ENCODE measurements around the gene APBB2.
"Not testable (repeated sequence)": the region's sequence is repeated elsewhere in the genome, so short reads cannot be mapped to it uniquely, and the experiment has no call there.

The APBB2 gene

GRCh38 chr4:40842725-40843423 is 371.5 kb downstream of the APBB2 start:
- DNase-seq = no peak

- DNase-seq = no peak
These were observed 372.0 kb downstream of the APBB2 start for GRCh38 chr4:40842318-40842717.

DNA sequence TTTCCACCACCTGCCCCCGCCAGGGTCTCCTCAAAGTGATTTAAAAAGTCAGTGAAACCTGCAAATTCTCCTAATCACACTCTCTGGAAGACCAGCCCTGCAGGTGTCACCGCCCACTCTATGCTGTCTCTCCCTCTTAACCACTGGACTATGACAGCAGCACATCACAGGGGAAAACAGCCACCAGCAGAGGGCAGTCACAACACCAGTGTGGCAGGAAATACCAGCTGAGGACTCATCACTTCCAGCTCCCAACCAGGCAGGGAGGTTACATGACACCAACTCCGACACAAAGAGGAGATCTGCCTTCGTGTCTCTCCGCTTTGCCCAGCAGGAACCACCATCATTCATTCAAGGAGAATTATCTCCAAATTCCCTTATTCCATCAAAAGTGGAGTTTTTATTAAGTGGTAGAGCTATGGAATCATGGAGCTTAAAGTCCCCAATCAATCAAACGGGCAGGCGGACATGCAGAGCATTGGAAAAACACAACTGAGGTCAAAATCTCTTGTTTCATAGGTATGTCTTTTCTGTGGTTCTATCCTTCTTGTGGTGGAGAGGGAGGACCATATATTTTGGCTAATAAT is 373.3 kb downstream of the APBB2 start:
- DNase-seq = peak; percentile 89 to 93

DNA sequence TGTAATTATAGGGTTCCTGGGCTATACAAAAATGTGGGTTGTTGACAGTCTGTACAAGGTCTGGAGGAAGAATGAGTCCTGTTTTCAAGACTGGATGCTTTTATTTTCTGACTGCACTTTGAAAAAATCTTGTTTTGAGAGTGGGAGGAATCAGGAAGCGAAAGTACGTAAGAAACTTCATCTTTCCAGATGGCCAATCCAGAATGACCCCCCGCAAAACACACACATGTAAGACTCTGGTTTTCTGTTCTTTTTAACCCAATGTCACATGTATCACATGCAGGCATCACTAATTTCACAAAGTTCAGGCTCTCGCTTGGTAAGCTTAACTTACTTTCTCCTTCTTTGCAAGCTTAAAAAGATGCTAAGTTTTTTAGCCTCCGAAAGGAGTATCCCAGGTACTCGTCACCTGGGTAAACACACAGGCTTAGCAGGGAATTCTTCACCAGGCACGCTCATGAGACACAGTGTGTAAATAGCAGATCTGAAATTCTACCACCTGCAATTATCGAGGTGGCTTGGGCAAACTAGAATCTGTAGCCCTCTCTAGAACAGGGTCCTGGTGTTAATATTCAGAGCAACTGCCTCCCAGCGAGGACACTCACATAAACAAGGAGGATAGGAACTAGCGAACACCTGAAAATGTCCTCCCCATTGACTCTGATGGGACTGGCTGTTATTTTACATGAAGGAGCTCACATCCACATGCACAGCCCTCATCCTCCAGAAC is 373.9 kb downstream of the APBB2 start:
- no peak for DNase-seq

DNA sequence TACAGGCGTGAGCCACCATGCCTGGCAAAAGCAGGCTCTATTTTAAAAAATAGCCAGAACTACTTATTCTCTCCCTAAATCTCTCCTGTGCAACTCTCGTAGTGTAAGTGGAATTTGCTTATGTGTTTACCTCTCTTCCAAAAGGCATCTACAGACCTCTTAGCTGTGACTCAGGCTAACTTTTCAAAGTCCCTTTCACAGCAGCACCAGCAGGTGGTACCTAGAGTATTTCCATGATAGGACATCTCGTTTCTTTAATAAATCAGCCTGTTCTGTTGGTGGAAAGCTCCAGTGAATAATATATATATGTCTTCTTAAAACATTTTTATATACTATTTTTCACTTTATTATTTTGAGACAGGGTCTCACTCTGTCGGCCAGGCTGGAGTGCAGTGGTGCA is 375.6 kb downstream of the APBB2 start:
- no peak for DNase-seq

DNA sequence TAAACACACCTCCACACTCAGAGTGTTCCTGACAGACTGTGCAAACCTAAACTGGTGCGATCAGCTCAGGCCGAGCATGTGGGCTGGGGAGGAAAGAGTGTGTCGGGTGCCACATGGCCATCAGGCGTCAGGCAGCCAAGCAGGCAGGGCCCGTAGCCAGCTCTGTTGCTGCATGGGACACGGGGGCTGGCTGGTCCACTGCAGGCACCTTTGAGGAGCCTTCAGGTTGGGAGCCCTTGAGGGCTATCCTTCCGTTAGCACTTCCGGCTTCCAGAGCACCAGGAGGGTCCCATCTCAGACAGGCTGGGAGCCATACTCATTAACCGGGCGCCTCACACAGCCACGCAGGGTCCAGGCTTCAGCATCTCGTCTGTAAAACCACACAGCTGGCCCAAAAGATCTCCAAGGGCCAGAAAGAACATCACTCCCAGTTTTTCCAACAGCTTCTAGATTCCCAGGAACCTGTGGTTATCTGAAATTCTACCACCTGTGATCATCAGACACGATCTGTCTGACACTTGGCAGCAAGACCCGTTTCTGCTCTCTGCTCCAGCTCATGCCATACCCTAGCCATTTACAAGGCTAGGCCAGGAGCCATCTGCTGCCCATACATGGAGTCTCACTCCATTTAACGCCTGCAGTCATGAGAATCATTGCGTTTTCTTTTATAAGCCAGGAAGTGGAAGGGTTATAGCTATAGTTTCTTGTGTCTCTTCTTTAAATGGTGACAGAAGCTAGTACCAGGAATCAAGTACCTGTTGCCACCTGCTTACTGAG is 377.1 kb downstream of the APBB2 start:
- DNase-seq = no peak

GRCh38 chr4:40833212-40833611 is 381.1 kb downstream of the APBB2 start:
- DNase-seq = no peak

DNA sequence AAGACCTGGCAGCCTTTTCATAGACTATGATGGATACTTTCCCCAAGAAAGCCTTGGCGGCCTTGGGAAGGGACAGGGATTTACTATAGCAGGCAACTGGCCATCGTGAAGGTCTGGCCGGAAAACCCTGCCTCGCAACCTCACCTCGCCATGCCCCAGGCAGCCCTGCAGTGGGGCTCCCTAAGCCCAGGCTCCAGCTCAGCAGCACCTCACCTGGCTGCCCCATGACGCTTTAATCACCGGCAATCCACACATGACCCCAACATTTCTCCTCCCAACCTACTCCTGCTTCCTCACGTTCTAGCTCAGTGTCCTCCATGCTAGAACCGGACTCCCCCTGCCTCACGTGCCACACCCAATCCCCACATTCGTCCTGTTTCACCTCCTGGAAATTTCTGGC is 382.2 kb downstream of the APBB2 start:
- DNase-seq = no peak

DNA sequence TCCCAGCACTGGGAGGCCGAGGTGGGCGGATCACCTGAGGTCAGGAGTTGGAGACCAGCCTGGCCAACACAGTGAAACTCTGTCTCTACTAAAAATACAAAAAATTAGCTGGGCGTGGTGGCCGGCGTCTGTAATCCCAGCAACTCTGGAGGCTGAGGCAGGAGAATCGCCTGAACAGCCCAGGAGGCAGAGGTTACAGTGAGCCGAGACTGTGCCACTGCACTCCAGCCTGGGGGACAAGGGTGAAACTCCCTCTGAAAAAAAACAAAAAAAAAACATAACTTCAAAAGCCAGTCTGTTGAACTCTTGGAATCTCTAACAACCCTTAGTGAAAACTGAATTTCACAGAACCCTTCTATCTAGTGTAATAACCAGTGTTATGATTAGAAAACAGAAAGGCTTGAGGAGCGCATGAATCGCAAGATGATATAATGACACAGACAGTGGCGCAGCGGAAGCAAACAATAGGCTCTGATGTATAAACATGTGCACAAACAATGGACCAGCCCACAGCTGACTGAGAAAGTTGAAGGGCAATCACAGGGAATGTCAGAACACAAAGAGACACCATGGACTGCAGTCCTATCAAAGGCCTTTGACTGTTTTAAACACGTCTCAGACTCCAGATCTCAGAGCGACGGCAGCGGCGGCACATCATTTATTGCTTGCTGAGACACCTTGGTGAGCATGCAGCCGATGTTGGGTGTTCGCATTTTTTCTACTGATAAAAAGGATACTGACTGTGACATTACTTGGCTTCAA is 383.0 kb downstream of the APBB2 start:
- no peak for DNase-seq

DNA sequence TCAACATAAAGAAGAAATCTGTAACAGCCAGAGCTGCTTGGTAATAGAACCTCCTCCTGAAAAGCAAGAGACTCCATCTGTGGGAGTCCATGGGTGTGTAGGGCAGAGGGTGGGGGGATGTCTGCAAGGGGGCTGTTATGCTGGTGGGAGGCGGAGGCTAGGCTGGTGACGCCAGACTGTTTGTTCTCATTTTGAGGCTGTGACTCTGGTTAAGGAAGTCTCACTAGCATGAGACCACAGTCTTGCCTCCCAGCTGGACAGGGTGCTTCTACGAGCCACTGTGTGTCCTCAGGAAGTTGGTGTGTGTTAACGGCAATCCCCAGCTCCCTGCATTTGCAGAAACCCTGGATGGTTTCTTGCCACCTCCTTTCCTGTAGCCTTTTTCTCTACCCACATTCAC is 384.8 kb downstream of the APBB2 start:
- DNase-seq = no peak

- DNase-seq = no peak
These were observed 385.7 kb downstream of the APBB2 start for GRCh38 chr4:40828661-40829060.

- no peak for DNase-seq
These were observed 386.6 kb downstream of the APBB2 start for GRCh38 chr4:40827758-40828157.

- DNase-seq = no peak
These were observed 387.5 kb downstream of the APBB2 start for GRCh38 chr4:40826821-40827220.

GRCh38 chr4:40825014-40825838 is 389.1 kb downstream of the APBB2 start:
- DNase-seq = no peak

GRCh38 chr4:40822420-40823166 is 391.7 kb downstream of the APBB2 start:
- no peak for DNase-seq

GRCh38 chr4:40820101-40820500 is 394.2 kb downstream of the APBB2 start:
- DNase-seq = no peak

- DNase-seq = not testable (repeated sequence)
These were observed 397.2 kb downstream of the APBB2 start for GRCh38 chr4:40817157-40817556.

GRCh38 chr4:40812856-40813255 is 401.5 kb downstream of the APBB2 start:
- DNase-seq = no peak

DNA sequence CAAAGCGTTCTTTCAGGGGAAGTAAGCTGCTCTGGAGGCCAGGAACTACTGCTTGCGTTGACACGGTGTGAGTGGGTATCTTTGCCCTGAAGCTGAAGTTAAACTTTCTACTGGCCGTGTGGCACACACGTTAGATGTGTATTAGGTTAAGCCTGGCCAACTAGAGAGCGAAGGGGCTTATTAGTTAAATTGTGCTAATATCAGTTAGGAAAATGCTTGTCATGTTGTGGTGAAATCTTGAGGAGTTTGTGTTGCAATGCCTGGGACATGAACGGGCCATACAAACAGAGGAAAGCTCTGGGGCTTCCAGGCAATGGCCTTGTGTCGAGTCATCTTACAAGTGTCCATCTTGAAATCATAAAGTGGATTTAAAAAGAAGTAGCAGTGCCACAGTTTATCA is 402.0 kb downstream of the APBB2 start:
- DNase-seq = no peak

GRCh38 chr4:40811956-40812355 is 402.4 kb downstream of the APBB2 start:
- no peak for DNase-seq

GRCh38 chr4:40808926-40809457 is 405.4 kb downstream of the APBB2 start:
- no peak for DNase-seq

Measured in activated CD4-positive, alpha-beta T cell treated with anti-CD3 and anti-CD28 coated beads, Interleukin-2, amount 50 U/mL, for 48 hours (primary cell).